Pancreas (tissue), 10 donors: ENCODE results near the gene PRODH2. TPM values are rescaled to one million over a fixed set of nuclear protein-coding genes. Genes with fewer than 3 reads are reported as not detected.
"Not testable (repeated sequence)": the region's sequence is repeated elsewhere in the genome, so short reads cannot be mapped to it uniquely, and the experiment has no call there.

Experiments
- ATAC-seq, 4 donors: fragments of 200-7000 bp; cut with Tn5 transposase; one replicate each; pipeline versions ENCODE4 v1.8.0 to v1.9.1; 2020; ENCODE audit warnings: mild to moderate bottlenecking in 4 of 4, moderate library complexity in 4 of 4
- DNase-seq, 6 donors: peaks; one replicate each; pipeline ENCODE4 v3.0.0-alpha.2; 2020
- FAIRE-seq: peaks from 2 replicates; lab custom pipeline; 2012; peaks lifted over from hg19 to GRCh38; lab: Jason Lieb, UNC
- H3K27ac ChIP-seq, 4 donors: fragments of 200-600 bp; sonication (generic); 1 replicate in 3 of 4; 2 replicates in 1 of 4; pipeline versions ENCODE4 v1.5.0 to v1.8.0; 2020
- H3K27me3 ChIP-seq, 4 donors: fragments of 200-600 bp; one replicate each; pipeline ENCODE4 v1.8.0; 2021
- H3K36me3 ChIP-seq, 3 donors: fragments of 200-600 bp; sonication (generic) in 1 of 3; one replicate each; pipeline versions ENCODE4 v1.5.0 to v1.8.0; 2020 to 2021
- H3K4me1 ChIP-seq, 3 donors: fragments of 200-600 bp; one replicate each; pipeline ENCODE4 v1.8.0; 2021
- H3K4me3 ChIP-seq, 4 donors: fragments of 200-600 bp; sonication (generic) in 2 of 4; one replicate each; pipeline versions ENCODE4 v1.5.0 to v1.8.0; 2020 to 2021
- H3K9me3 ChIP-seq, 4 donors: fragments of 200-600 bp; one replicate each; pipeline ENCODE4 v1.8.0; 2021
- WGBS, 2 donors: extraction: QIAGEN DNeasy Blood & Tissue Kit; methylation state at CpG; one replicate each; pipeline ENCODE4 v1.1.7; 2013; 5-methylcytosine and 5-hydroxymethylcytosine counted together
- intact Hi-C, 3 donors: fragments of 100-400 bp; cut with DNase I; formaldehyde crosslinking; loops; one replicate each; pipeline versions ENCODE4 v1.11.1 to v1.14.2; 2022
- polyA plus RNA-seq, 2 donors: library from polyadenylated mRNA; stranded (reverse); fragments of 200-250 nt; gene quantifications; one replicate each; pipeline ENCODE4 v1.2.3, GENCODE V29; 2013
- total RNA-seq, 6 donors: library from RNA; stranded (reverse); fragmentation: NEBNext Ultra II Directional in 4 of 6; extraction: Animal tissue kit (Norgen Biotek cat#: 25700) in 4 of 6; gene quantifications; one replicate each; pipeline versions ENCODE4 v1.2.1 to v1.2.4, GENCODE V29; 2021 to 2023
- TF ChIP-seq, protein P1 (sequence below), 4 donors: fragments of 200-600 bp; sonication (generic) in 3 of 4; IDR thresholded peaks; one replicate each; pipeline versions ENCODE4 v1.5.0 to v1.8.0; 2021; ENCODE audit warnings: antibody characterized with exemption in 4 of 4
- donor health status: healthy with polysubstance abuse.
- donor health status: DM: no; HTN: no; CAD: no; lungs with moderate emphysema.
- donor health status: DM: no; HTN: no; CAD: no.
- donor health status: control.
- donor health status: control.
- donor health status: Bipolar disorder and iron deficiency.
- donor health status: DM: yes; HTN: yes; CAD: no.
- donor health status: DM: no; HTN: no; CAD: no.
- donor health status: DM: no; HTN: no; CAD: no.
- donor health status: DM: yes; HTN: yes; CAD: no.

Gene PRODH2
- total and polyA plus RNA-seq, 8 donors = 0.95 to 21.5 (median 4.2) TPM

GRCh38 chr19:35797663-35798062, 15.0 kb downstream of the PRODH2 start:
- peak; percentile 46 to 90 (median 60) for ATAC-seq
- Histone ChIP-seq H3K4me3 (no peak overlapping the region), H3K36me3 (no peaks in the 10 kb centered on the region), H3K9me3 (no peaks in the 10 kb centered on the region), H3K27ac (no peak overlapping the region), H3K4me1 (no peaks in the 10 kb centered on the region), H3K27me3 (no peaks in the 10 kb centered on the region)
- TF ChIP-seq, protein P1, sequence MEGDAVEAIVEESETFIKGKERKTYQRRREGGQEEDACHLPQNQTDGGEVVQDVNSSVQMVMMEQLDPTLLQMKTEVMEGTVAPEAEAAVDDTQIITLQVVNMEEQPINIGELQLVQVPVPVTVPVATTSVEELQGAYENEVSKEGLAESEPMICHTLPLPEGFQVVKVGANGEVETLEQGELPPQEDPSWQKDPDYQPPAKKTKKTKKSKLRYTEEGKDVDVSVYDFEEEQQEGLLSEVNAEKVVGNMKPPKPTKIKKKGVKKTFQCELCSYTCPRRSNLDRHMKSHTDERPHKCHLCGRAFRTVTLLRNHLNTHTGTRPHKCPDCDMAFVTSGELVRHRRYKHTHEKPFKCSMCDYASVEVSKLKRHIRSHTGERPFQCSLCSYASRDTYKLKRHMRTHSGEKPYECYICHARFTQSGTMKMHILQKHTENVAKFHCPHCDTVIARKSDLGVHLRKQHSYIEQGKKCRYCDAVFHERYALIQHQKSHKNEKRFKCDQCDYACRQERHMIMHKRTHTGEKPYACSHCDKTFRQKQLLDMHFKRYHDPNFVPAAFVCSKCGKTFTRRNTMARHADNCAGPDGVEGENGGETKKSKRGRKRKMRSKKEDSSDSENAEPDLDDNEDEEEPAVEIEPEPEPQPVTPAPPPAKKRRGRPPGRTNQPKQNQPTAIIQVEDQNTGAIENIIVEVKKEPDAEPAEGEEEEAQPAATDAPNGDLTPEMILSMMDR (IDR thresholded peaks at IDR 0.05) = no peak
- peak in 4 of 6 donors; percentile 23 to 58 (median 56) for DNase-seq
- WGBS, 2 donors = 34 to 36% methylated on average over 13 to 15 of the region's 15 CpGs
- no peak for FAIRE-seq
- intact Hi-C loops = no loop called here

GRCh38 chr19:35796645-35797542, 15.8 kb downstream of the PRODH2 start:
- no peaks in the 10 kb centered on the region for H3K9me3 ChIP-seq
- peak in 1 of 4 donors; percentile 10 for ATAC-seq
- H3K36me3 ChIP-seq = no peaks in the 10 kb centered on the region
- TF ChIP-seq, protein P1 (IDR thresholded peaks at IDR 0.05) = no peak
- DNase-seq = peak in 2 of 6 donors; percentile 22 to 44
- FAIRE-seq = no peak
- intact Hi-C loops = no loop called here
- WGBS, 2 donors = 40 to 41% methylated on average over 39 of the region's 39 CpGs
- H3K4me1 ChIP-seq = no peaks in the 10 kb centered on the region
- no peak overlapping the region for H3K27ac ChIP-seq
- H3K4me3 ChIP-seq = no peak overlapping the region
- no peaks in the 10 kb centered on the region for H3K27me3 ChIP-seq

- H3K27ac ChIP-seq, intact Hi-C loops, H3K9me3 ChIP-seq, H3K4me1 ChIP-seq, DNase-seq, H3K4me3 ChIP-seq, ATAC-seq, FAIRE-seq, H3K27me3 ChIP-seq, H3K36me3 ChIP-seq: not testable (repeated sequence)
- 89 to 100% methylated on average over 1 of the region's 1 CpG for WGBS, 2 donors
Measured at GRCh38 chr19:35795564-35795963, 17.1 kb downstream of the PRODH2 start.

- intact Hi-C loops = no loop called here
- no peak for ATAC-seq
Measured at GRCh38 chr19:35793381-35794165, 19.1 kb downstream of the PRODH2 start.

GRCh38 chr19:35792888-35793287, 19.8 kb downstream of the PRODH2 start:
- no peak for ATAC-seq
- H3K4me1 ChIP-seq = peaks cover 0 to 4% (median 0%) of the 10 kb centered on the region in 3 donors
- no peaks in the 10 kb centered on the region for H3K9me3 ChIP-seq
- FAIRE-seq = no peak
- 87 to 92% methylated on average over 8 of the region's 8 CpGs for WGBS, 2 donors
- intact Hi-C loops = no loop called here
- H3K27ac ChIP-seq = no peak overlapping the region
- no peaks in the 10 kb centered on the region for H3K36me3 ChIP-seq
- TF ChIP-seq, protein P1 (IDR thresholded peaks at IDR 0.05) = no peak
- H3K27me3 ChIP-seq = no peaks in the 10 kb centered on the region
- no peak overlapping the region for H3K4me3 ChIP-seq
- no peak for DNase-seq

More at GRCh38 chr19:35793381-35794165, 19.1 kb downstream of the PRODH2 start:
- Histone ChIP-seq H3K27me3 (no peaks in the 10 kb centered on the region), H3K4me3 (no peak overlapping the region), H3K9me3 (no peaks in the 10 kb centered on the region), H3K27ac (no peak overlapping the region), H3K36me3 (no peaks in the 10 kb centered on the region), H3K4me1 (peaks cover 0 to 4% (median 0%) of the 10 kb centered on the region in 3 donors)
- DNase-seq (no peak), FAIRE-seq (no peak)
- 82 to 86% methylated on average over 7 of the region's 7 CpGs for WGBS, 2 donors
- TF ChIP-seq, protein P1 (IDR thresholded peaks at IDR 0.05) = no peak
